ENCODE data around the gene CEP170B. TPM values are rescaled to one million over a fixed set of nuclear protein-coding genes. Genes with fewer than 3 reads are reported as not detected.

Gene CEP170B
- total and polyA plus RNA-seq, 2 experiments from 2014 or later: 2.7 to 24.5 TPM

GRCh38 chr14:104874110-104874531, 9.1 kb downstream of the CEP170B start:
- DNase-seq: peak; percentile 0
- Histone ChIP-seq H2AFZ (no peak overlapping the region), H3K4me1 (ENCODE audit: insufficient read depth) (peaks cover 8% of the 10 kb centered on the region), H3K9ac (no peak overlapping the region), H4K20me1 (ENCODE audit: insufficient read depth) (no peaks in the 10 kb centered on the region), H3K27ac (no peak overlapping the region), H3K4me2 (ENCODE audit: unreplicated experiment) (no peak overlapping the region), H3K9me2 (ENCODE audit: insufficient read depth) (no peaks in the 10 kb centered on the region), H3K9me3 (ENCODE audit: low read depth) (no peaks in the 10 kb centered on the region), H3K79me2 (ENCODE audit: insufficient read depth) (peaks cover 60% of the 10 kb centered on the region), H3K4me3 (no peak overlapping the region), H3K27me3 (replicated peaks; ENCODE audit: insufficient read depth) (no peaks in the 10 kb centered on the region), H3K36me3 (ENCODE audit: low read depth) (no peaks in the 10 kb centered on the region), H3F3A (ENCODE audit: insufficient read depth) (peaks cover 5% of the 10 kb centered on the region; the same call in 1 of the 2 replicates)
- in situ Hi-C loops (cut with MboI): no loop called here
- 79 to 86% methylated on average over 8 of the region's 8 CpGs for WGBS, 2 experiments (ENCODE audit: low coverage in 1 of 2, low lambda C conversion rate in 2 of 2, missing lambda C conversion rate in 2 of 2)
- TF ChIP-seq EZH2 (IDR thresholded peaks at IDR 0.05; ENCODE audit: insufficient read depth, poor library complexity, severe bottlenecking): no peak
- no peak for TF ChIP-seq EZH2phosphoT487 (IDR thresholded peaks at IDR 0.05; ENCODE audit: insufficient read depth, low read depth)

- 81 to 85% methylated on average over 13 to 16 of the region's 16 CpGs for WGBS, 2 experiments (ENCODE audit: low coverage in 1 of 2, low lambda C conversion rate in 2 of 2, missing lambda C conversion rate in 2 of 2)
- Histone ChIP-seq H3K36me3 (ENCODE audit: low read depth) (no peaks in the 10 kb centered on the region), H3F3A (ENCODE audit: insufficient read depth) (peaks cover 3% of the 10 kb centered on the region; the same call in 1 of the 2 replicates), H3K4me1 (ENCODE audit: insufficient read depth) (peaks cover 8% of the 10 kb centered on the region), H2AFZ (no peak overlapping the region), H3K79me2 (ENCODE audit: insufficient read depth) (peaks cover 54% of the 10 kb centered on the region), H3K9me3 (ENCODE audit: low read depth) (no peaks in the 10 kb centered on the region), H3K4me3 (no peak overlapping the region), H3K9me2 (ENCODE audit: insufficient read depth) (no peaks in the 10 kb centered on the region), H3K4me2 (ENCODE audit: unreplicated experiment) (no peak overlapping the region), H3K27ac (no peak overlapping the region), H3K9ac (no peak overlapping the region), H4K20me1 (ENCODE audit: insufficient read depth) (no peaks in the 10 kb centered on the region), H3K27me3 (replicated peaks; ENCODE audit: insufficient read depth) (no peaks in the 10 kb centered on the region)
- peak; percentile 0 for DNase-seq
- in situ Hi-C loops (cut with MboI): no loop called here
- TF ChIP-seq EZH2 (IDR thresholded peaks at IDR 0.05; ENCODE audit: insufficient read depth, poor library complexity, severe bottlenecking): no peak
- TF ChIP-seq EZH2phosphoT487 (IDR thresholded peaks at IDR 0.05; ENCODE audit: insufficient read depth, low read depth): no peak
Measured at GRCh38 chr14:104874571-104875411, 9.7 kb downstream of the CEP170B start.

GRCh38 chr14:104875412-104875751, 10.3 kb downstream of the CEP170B start:
- H4K20me1 ChIP-seq (ENCODE audit: insufficient read depth): no peaks in the 10 kb centered on the region
- H3K4me1 ChIP-seq (ENCODE audit: insufficient read depth): peaks cover 8% of the 10 kb centered on the region
- H3K9me3 ChIP-seq (ENCODE audit: low read depth): no peaks in the 10 kb centered on the region
- H3K27me3 ChIP-seq (replicated peaks; ENCODE audit: insufficient read depth): no peaks in the 10 kb centered on the region
- H3K27ac ChIP-seq: no peak overlapping the region
- no peak overlapping the region for H3K4me2 ChIP-seq (ENCODE audit: unreplicated experiment)
- TF ChIP-seq EZH2phosphoT487 (IDR thresholded peaks at IDR 0.05; ENCODE audit: insufficient read depth, low read depth) (no peak), EZH2 (IDR thresholded peaks at IDR 0.05; ENCODE audit: insufficient read depth, poor library complexity, severe bottlenecking) (no peak)
- DNase-seq: no peak
- no peak overlapping the region for H3K9ac ChIP-seq
- H3K9me2 ChIP-seq (ENCODE audit: insufficient read depth): no peaks in the 10 kb centered on the region
- H3K79me2 ChIP-seq (ENCODE audit: insufficient read depth): peaks cover 48% of the 10 kb centered on the region
- H3F3A ChIP-seq (ENCODE audit: insufficient read depth): no peaks in the 10 kb centered on the region
- no peak overlapping the region for H3K4me3 ChIP-seq
- H3K36me3 ChIP-seq (ENCODE audit: low read depth): no peaks in the 10 kb centered on the region
- no peak overlapping the region for H2AFZ ChIP-seq
- 95 to 97% methylated on average over 11 to 13 of the region's 13 CpGs for WGBS, 2 experiments (ENCODE audit: low coverage in 1 of 2, low lambda C conversion rate in 2 of 2, missing lambda C conversion rate in 2 of 2)
- in situ Hi-C loops (cut with MboI): no loop called here

- Histone ChIP-seq H3K27ac (no peak overlapping the region), H3K4me2 (ENCODE audit: unreplicated experiment) (no peak overlapping the region), H2AFZ (no peak overlapping the region), H3K79me2 (ENCODE audit: insufficient read depth) (peaks cover 43% of the 10 kb centered on the region), H3K9me2 (ENCODE audit: insufficient read depth) (no peaks in the 10 kb centered on the region), H3K9ac (no peak overlapping the region), H3K36me3 (ENCODE audit: low read depth) (no peaks in the 10 kb centered on the region), H3K9me3 (ENCODE audit: low read depth) (no peaks in the 10 kb centered on the region), H3F3A (ENCODE audit: insufficient read depth) (no peaks in the 10 kb centered on the region), H3K4me1 (ENCODE audit: insufficient read depth) (peaks cover 8% of the 10 kb centered on the region), H3K27me3 (replicated peaks; ENCODE audit: insufficient read depth) (no peaks in the 10 kb centered on the region), H3K4me3 (no peak overlapping the region), H4K20me1 (ENCODE audit: insufficient read depth) (no peaks in the 10 kb centered on the region)
- TF ChIP-seq EZH2 (IDR thresholded peaks at IDR 0.05; ENCODE audit: insufficient read depth, poor library complexity, severe bottlenecking) (no peak), EZH2phosphoT487 (IDR thresholded peaks at IDR 0.05; ENCODE audit: insufficient read depth, low read depth) (no peak)
- in situ Hi-C loops (cut with MboI): no loop called here
- DNase-seq: no peak
- WGBS, 2 experiments (ENCODE audit: low coverage in 1 of 2, low lambda C conversion rate in 2 of 2, missing lambda C conversion rate in 2 of 2): 98 to 100% methylated on average over 8 of the region's 8 CpGs
Measured at GRCh38 chr14:104875811-104876210, 10.7 kb downstream of the CEP170B start.

All from GM23248 (cell line).